HG02798 (cell line): ENCODE measurements around the gene MCRS1.
A peak's percentile ranks its signal among the peaks of the same experiment; 100 is the strongest.
"Not testable (repeated sequence)": the region's sequence is repeated elsewhere in the genome, so short reads cannot be mapped to it uniquely, and the experiment has no call there.

Source experiments
- ATAC-seq: cut with Tn5 transposase; IDR thresholded peaks from one replicate; pipeline ENCODE4 v1.9.1; 2021; ENCODE audit warnings: mild to moderate bottlenecking; ENCODE audit not compliant: unreplicated experiment, poor library complexity

The MCRS1 gene, protein sequence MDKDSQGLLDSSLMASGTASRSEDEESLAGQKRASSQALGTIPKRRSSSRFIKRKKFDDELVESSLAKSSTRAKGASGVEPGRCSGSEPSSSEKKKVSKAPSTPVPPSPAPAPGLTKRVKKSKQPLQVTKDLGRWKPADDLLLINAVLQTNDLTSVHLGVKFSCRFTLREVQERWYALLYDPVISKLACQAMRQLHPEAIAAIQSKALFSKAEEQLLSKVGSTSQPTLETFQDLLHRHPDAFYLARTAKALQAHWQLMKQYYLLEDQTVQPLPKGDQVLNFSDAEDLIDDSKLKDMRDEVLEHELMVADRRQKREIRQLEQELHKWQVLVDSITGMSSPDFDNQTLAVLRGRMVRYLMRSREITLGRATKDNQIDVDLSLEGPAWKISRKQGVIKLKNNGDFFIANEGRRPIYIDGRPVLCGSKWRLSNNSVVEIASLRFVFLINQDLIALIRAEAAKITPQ

DNA sequence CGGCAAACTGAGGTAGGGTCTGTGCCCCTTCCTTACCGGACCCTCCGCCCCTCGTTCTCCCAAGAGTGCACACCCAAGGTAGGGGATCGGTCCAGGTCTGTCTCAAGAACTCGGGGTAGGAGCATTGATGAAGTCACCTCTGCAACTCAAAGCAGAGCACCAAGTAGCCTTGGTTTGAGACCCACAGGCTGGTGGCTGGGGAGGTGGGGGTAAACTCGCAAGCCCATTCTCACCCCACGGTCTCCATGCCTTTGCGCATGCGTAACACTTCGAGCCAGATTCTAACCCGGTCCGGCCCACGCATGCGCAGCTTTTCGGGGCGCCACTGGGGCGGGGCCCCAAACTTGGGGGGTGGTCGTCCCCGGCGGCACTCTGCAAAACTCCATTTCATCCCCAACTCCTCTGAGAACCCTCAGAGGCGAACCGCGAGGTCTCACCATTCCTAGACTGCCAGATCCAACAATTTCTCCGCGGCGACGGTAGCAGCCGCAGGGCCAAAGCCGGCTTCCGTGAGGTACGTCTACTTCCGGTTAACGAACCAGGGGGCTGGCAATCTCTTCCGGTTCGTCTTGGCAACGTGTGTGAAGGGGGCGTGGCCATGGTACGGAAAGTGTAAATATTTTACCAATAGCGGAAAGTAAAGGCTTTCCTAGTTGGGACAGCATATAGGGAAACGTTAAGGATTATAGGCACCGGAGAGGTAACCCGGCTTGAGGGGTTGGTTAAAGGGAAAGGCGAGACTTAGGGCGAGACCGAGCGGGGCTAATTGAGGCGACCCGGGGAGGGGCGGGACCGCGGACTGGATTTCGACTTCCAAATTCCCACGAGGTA lies at the start of gene MCRS1:
Gene MCRS1 (minus strand): TSS at position 532 of the 831 bp plus-strand sequence. CDS start 1,411 bp downstream, outside the sequence.
- ATAC-seq = peak; percentile 88

DNA sequence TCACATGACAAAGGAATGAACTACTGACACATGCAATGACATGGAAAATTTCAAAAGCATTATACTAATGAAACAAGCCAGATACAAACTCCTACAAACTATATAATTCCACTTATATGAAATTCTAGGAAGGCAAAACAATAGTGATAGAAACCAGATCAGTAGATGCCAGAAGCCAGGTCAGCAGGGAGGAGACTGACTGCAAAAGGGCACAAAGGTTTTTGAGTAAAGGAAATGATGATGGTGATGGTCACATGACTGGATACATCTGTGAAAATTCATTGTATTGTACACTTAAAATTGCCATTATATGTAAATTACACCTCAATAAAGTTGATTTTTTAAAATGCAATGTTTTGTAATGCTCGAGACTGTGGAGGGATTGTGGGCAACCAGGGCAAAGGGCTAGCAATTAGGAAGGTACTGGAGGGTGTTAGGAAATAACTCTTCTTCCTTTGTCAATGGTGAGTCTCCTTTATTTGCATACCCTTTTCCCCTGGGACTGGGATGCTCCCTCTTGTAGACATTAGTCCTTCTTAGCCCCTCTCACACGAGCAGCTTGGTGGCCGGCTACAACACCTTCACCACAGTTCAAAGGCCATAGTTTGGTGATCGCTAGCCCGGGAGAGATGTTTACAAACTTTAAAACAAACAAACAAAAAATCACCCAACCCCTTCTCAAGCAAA lies 48.7 kb upstream of the MCRS1 start:
- no peak for ATAC-seq

GRCh38 chr12:49615725-49616124 lies 47.8 kb upstream of the MCRS1 start:
- no peak for ATAC-seq

- ATAC-seq = no peak
Observed at GRCh38 chr12:49612210-49612609, 44.3 kb upstream of the MCRS1 start.

DNA sequence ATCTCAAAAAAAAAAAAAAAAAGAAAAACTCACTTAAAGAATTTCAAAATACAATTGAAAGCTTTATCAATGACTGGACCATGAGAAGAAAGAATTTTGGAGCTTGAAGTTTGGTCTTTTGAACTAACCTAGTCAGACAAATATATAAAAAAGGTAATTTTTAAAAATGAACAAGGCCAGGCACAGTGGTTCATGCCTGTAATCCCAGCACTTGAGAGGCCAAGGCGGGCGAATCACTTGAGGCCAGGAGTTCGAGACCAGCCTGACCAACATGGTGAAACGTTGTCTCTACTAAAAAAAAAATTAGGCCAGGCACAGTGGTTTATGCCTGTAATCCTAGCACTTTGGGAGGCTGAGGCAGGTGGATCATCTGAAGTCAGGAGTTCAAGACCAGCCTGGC lies 42.8 kb upstream of the MCRS1 start:
- ATAC-seq = not testable (repeated sequence)

DNA sequence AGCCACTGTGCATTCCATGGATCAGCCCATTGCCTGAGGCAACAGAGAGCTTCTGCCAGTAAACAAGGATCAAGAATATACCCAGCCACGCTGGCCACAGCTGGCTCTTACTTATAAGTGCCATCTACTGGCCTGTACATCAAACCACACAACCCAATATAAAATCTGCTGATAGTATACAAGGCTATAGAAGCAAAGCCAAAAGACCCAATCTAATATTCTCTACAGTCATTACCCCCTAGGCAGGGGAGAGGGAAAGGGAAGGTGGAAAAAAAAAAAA lies 41.9 kb upstream of the MCRS1 start:
- ATAC-seq = no peak

DNA sequence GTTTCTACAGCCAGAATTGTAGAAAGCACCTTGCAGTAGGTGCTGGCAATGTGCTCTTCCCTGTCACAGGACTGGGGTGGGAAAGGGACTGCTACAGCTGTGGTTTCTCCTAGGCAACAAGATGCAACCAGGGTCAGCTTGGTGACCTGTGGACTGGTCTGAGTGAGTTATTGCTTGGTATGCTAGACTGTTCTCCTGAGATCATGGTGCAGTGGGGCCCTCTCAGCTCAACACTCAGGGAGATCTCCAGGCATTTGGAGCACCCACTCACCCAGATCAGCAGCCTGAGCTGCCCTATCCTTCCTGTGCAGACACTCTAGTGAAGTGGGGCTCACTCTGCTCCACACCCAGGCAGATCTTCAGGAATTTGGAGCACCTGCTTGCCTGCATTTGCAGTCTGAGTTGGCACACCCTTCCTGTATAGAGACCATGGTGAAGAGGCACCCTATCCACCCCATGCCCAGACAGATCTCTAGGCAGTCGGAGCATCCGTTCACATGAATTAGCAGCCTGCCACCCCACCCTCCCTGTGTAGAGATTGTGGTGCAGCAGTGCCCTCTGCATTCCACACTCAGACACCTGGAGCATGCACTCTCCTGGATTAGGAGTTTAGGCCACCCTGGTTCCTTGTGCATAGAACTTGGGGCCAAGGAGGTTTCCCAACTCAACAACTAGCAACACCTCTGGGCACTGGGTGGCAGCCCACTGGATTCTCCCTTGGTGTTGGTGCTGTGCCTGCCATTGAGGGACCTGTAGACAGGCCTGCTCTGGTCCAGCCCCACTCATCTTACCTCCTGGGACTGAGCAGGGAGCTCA lies 41.3 kb upstream of the MCRS1 start:
- no peak for ATAC-seq

- ATAC-seq = not testable (repeated sequence)
Observed at GRCh38 chr12:49605539-49605938, 37.6 kb upstream of the MCRS1 start, which contains the start of gene FAM186B. FAM186B (minus strand) TSS chr12:49605639; CDS start chr12:49605477, 162 bp downstream.

GRCh38 chr12:49604856-49605255 lies 36.9 kb upstream of the MCRS1 start:
- ATAC-seq = no peak

DNA sequence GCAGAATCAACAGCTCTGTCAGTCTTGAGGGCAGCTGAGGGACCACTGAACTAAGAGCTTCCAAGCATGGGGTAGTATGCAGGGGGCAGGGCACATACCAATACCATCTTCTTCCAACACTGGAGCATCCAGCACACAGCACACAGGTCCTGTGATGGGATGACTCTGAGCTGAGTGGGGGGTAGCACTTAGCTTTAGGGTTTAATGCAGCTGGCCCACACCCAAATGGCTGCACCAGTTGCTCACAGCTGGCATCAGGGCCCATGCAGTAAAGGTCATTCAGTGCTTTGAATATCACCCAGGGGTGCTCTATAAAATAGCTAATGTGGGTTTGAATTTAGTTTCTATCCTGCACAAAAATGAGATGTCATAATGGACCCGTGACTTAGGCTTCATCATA lies 35.8 kb upstream of the MCRS1 start:
- no peak for ATAC-seq

DNA sequence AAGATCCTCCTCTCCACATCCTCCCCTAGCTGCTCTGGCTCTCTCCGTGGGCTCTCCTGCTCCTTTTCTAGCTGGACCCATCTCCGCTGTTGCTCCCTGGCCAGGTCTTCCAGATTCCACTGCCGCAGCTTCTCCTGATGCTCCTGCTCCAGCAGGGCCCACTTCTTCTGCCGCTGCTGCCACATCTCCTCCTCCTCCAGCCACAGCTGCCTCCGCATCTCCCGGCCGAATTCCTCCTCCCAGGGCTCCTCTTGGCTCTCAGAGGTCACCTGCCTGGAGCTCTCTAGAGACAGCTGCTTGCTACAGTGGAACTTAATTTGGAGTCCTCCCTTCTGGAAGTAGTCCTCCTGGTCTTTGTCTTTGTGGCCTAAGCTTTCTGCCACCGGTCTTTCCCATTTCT lies 32.0 kb upstream of the MCRS1 start:
- ATAC-seq = no peak

DNA sequence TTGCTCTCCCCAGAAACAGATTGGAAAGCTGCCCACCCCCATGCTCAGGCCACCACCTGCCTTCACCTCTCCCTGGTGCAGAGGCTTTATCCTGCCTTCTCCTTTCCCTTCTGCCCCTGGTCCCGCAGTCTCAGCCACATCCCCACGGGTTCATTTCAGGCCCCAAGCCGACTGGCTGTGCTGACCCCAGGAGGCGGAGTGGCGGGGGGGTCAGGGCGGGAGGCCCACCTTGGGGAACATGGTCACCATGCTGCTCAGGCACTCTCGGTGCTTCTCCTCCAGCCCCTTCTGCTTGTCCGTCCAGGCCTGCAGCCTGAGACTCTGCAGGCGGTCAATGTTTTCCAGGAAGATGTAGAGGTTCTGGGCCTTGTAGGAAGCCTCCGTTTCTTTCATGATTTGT lies 30.6 kb upstream of the MCRS1 start:
- ATAC-seq = no peak

- ATAC-seq = no peak
Observed at GRCh38 chr12:49588721-49589516, 21.0 kb upstream of the MCRS1 start.

DNA sequence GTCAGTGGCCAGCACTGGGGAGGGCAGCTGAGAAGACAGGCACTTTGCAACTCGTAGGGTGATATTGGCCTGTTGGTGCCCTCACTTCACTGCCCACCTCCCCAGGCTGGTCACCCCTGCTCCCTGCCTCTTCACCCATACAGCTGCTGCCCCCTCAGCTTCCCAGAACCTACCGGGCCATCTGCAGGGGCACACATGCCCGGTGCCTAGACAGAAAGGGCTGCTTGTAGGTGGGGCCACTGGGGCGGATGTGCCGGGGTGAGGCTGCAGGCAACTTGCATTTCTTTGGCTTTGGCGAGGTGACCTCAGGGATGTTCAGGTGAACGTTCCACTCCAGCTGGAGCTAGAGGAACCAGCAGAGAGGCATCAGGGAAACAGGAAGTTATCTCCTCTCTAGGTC lies 20.3 kb upstream of the MCRS1 start:
- no peak for ATAC-seq

GRCh38 chr12:49587174-49587908 lies 19.4 kb upstream of the MCRS1 start:
- no peak for ATAC-seq

DNA sequence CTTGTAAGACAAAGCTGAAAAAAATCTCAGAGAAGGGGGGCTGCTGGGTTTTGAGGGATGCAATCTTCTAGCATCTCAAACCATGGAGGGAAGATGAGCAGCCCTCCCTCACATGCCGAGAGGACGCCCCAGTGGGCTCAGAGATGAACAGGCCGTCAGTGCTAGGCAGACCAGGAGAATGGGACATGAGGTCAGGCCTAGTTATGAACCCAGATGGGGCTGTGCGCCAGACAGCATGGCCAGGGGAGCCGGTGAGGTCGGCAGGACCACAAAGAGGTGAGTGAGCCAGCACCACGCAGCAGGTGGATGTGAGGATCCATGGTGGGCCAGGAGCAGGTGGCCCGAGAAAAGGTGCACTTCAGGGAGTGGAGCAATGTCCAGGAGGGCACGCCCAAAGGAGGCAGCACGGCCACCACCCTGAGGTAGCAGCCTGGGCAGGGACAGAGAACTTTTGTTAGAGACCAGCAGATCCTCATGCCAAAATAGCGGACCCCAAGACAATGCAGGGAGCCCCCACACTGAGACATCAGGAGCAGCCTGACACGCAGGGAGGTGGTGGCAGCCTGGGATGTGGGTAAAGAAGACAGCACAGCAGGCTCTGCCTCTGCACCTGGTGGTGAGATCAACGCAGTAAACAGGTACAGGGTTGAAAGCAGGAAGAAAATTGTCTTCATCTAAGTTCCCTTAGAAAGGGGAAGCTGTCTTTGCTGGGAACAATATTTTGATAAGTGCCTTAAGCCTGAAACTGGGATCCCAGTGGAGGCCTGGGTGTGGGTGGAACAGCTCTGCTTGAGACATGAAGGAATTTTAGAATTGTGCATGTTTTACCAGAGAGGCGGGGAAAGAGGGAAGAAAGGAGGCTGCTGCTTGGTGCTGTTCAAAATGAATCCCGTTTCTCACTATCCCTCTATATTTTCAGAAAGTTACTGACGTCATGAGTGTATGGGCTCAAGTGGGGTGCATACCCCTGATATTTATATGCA lies 17.8 kb upstream of the MCRS1 start:
- no peak for ATAC-seq

GRCh38 chr12:49584591-49584990 lies 16.6 kb upstream of the MCRS1 start:
- ATAC-seq = no peak
